SK-N-SH (cell line): ENCODE measurements around the gene RAX. TPM values are rescaled to one million over a fixed set of nuclear protein-coding genes. Genes with fewer than 3 reads are reported as not detected.

Experiments
- CTCF ChIA-PET: fragments of 300-600, 350-600 bp; formaldehyde crosslinking; extraction: SDS; loops from one replicate; lab custom pipeline; 2021; lab: Yijun Ruan, JAX
- POLR2A ChIA-PET: fragments of 350-600 bp; sonication (Branson Sonifier 250); formaldehyde crosslinking; extraction: SDS; loops from one replicate; lab custom pipeline; 2020; ENCODE audit warnings: antibody characterized with exemption, inconsistent platforms; lab: Yijun Ruan, JAX
- DNase-seq: peaks from one replicate; pipeline ENCODE4 v3.0.0; 2012
- H2AFZ ChIP-seq: fragments of 200-600 bp; sonication (generic); 2 replicates; pipeline ENCODE4 v1.8.1; 2016; ENCODE audit warnings: antibody characterized with exemption, mild to moderate bottlenecking, low read depth
- H3F3A ChIP-seq: fragments of 200-600 bp; sonication (generic); replicated peaks from 2 replicates; pipeline ENCODE3; 2016; ENCODE audit warnings: antibody characterized with exemption, mild to moderate bottlenecking; ENCODE audit not compliant: insufficient read depth
- H3K27ac ChIP-seq, 2 experiments: fragments of 200-500 bp in 1 of 2; fragments of 200-600 bp in 1 of 2; sonication (Bioruptor generic) in 1 of 2; sonication (generic), shearing (Covaris generic) in 1 of 2; 2 replicates each; pipeline versions ENCODE4 v1.5.1 to v1.6.1; 2014 to 2016; ENCODE audit warnings: low read depth in 2 of 2, inconsistent platforms in 1 of 2, low read length in 1 of 2, mild to moderate bottlenecking in 1 of 2, mixed read lengths in 1 of 2
- H3K27me3 ChIP-seq: fragments of 200-600 bp; sonication (generic), shearing (Covaris generic); 2 replicates; pipeline ENCODE4 v1.6.1; 2016; ENCODE audit warnings: mixed run types; ENCODE audit not compliant: insufficient read depth
- H3K36me3 ChIP-seq, 2 experiments: fragments of 200-500 bp in 1 of 2; fragments of 200-600 bp in 1 of 2; sonication (Bioruptor generic) in 1 of 2; sonication (generic) in 1 of 2; replicated peaks in 1 of 2; 2 replicates each; pipeline versions ENCODE3 to v1.5.1; 2014 to 2016; ENCODE audit warnings: low read length in 1 of 2, mild to moderate bottlenecking in 1 of 2; ENCODE audit not compliant: insufficient read depth in 2 of 2, control insufficient read depth in 1 of 2
- H3K4me1 ChIP-seq, 2 experiments: fragments of 200-500 bp in 1 of 2; fragments of 200-600 bp in 1 of 2; sonication (Bioruptor generic) in 1 of 2; sonication (generic), shearing (Covaris generic) in 1 of 2; 2 replicates each; pipeline versions ENCODE4 v1.5.1 to v1.6.1; 2014 to 2016; ENCODE audit warnings: low read depth in 1 of 2, low read length in 1 of 2, mixed run types in 1 of 2; ENCODE audit not compliant: insufficient read depth in 2 of 2, control insufficient read depth in 1 of 2
- H3K4me2 ChIP-seq: fragments of 200-600 bp; sonication (generic), shearing (Covaris generic); 2 replicates; pipeline ENCODE4 v1.6.1; 2017; ENCODE audit warnings: mixed run types
- H3K4me3 ChIP-seq, 2 experiments: fragments of 200-500 bp in 1 of 2; fragments of 200-600 bp in 1 of 2; sonication (Bioruptor generic) in 1 of 2; sonication (generic), shearing (Covaris generic) in 1 of 2; 2 replicates each; pipeline versions ENCODE4 v1.5.1 to v1.8.1; 2014 to 2016; ENCODE audit warnings: low read depth in 2 of 2, inconsistent platforms in 1 of 2, low read length in 1 of 2, mild to moderate bottlenecking in 1 of 2, mixed read lengths in 1 of 2, moderate library complexity in 1 of 2
- H3K79me2 ChIP-seq: fragments of 200-600 bp; sonication (generic); 2 replicates; pipeline ENCODE4 v1.8.1; 2017; ENCODE audit warnings: mild to moderate bottlenecking; ENCODE audit not compliant: insufficient read depth
- H3K9ac ChIP-seq: fragments of 200-600 bp; sonication (generic); 2 replicates; pipeline ENCODE4 v1.6.1; 2017; ENCODE audit warnings: mixed run types
- H3K9me2 ChIP-seq: fragments of 200-600 bp; sonication (generic); 2 replicates; pipeline ENCODE4 v1.6.1; 2017; ENCODE audit warnings: mixed run types
- H3K9me3 ChIP-seq: fragments of 200-600 bp; sonication (generic); 2 replicates; pipeline ENCODE4 v1.6.1; 2017; ENCODE audit warnings: mixed run types, mild to moderate bottlenecking, moderate library complexity
- H4K20me1 ChIP-seq: fragments of 200-600 bp; sonication (generic); 2 replicates; pipeline ENCODE4 v1.6.1; 2017; ENCODE audit warnings: mild to moderate bottlenecking, mixed run types; ENCODE audit not compliant: insufficient read depth
- CTCF ChIP-seq: fragments of 200-600 bp; sonication (generic); IDR thresholded peaks from 2 replicates; pipeline ENCODE4 v1.6.1; 2017; ENCODE audit warnings: antibody characterized with exemption, mild to moderate bottlenecking, moderate library complexity
- FOSL2 ChIP-seq: IDR thresholded peaks from 2 replicates; pipeline ENCODE4 v1.4.0; 2012; ENCODE audit warnings: low read depth, mild to moderate bottlenecking, moderate library complexity, borderline replicate concordance
- IRF3 ChIP-seq: fragments of 150-350 bp; IDR thresholded peaks from 2 replicates; pipeline ENCODE4 v1.6.1; 2016; ENCODE audit warnings: mild to moderate bottlenecking, low read depth, low read length
- MEF2A ChIP-seq: IDR thresholded peaks from 2 replicates; pipeline ENCODE4 v1.4.0; 2012; ENCODE audit warnings: low read depth, borderline replicate concordance
- NFIC ChIP-seq: IDR thresholded peaks from 2 replicates; pipeline ENCODE4 v1.4.0; 2012; ENCODE audit warnings: borderline replicate concordance
- PBX3 ChIP-seq: IDR thresholded peaks from 2 replicates; pipeline ENCODE4; 2012
- POLR2AphosphoS5 ChIP-seq: IDR thresholded peaks from 2 replicates; pipeline ENCODE4 v1.6.1; 2012; ENCODE audit warnings: low read depth, low read length
- RAD21 ChIP-seq: IDR thresholded peaks from 2 replicates; pipeline ENCODE4 v1.6.1; 2012; ENCODE audit warnings: mild to moderate bottlenecking, low read length
- REST ChIP-seq: IDR thresholded peaks from 2 replicates; pipeline ENCODE4 v1.6.1; 2012; ENCODE audit warnings: mild to moderate bottlenecking, low read depth, low read length, moderate library complexity
- RXRA ChIP-seq: IDR thresholded peaks from 2 replicates; pipeline ENCODE4 v1.4.0; 2012; ENCODE audit warnings: low read depth, mild to moderate bottlenecking, borderline replicate concordance
- SMC3 ChIP-seq: IDR thresholded peaks from 2 replicates; pipeline ENCODE4 v1.6.1; 2012; ENCODE audit warnings: low read depth, low read length, improper control_type of control experiment
- TCF12 ChIP-seq: IDR thresholded peaks from 2 replicates; pipeline ENCODE4 v1.4.0; 2012
- USF2 ChIP-seq: fragments of 150-350 bp; IDR thresholded peaks from 2 replicates; pipeline ENCODE4 v1.6.1; 2017; ENCODE audit warnings: antibody characterized with exemption, low read length, low read depth, borderline replicate concordance
- WGBS: methylation state at CpG from one replicate; pipeline ENCODE4 v1.1.6; 2017; ENCODE audit warnings: low lambda C conversion rate; 5-methylcytosine and 5-hydroxymethylcytosine counted together
- polyA plus RNA-seq, 3 experiments: library from polyadenylated mRNA; depleted of rRNA; stranded (reverse); fragments of >200 nt; gene quantifications; 2 replicates each; pipeline ENCODE4 v1.2.3, GENCODE V29; 2012

The RAX gene
- polyA plus RNA-seq, 1 of the 3 experiments (the other 2 are of a cell fraction): not detected

- H3K4me2 ChIP-seq: no peak overlapping the region
- POLR2A ChIA-PET: no interaction called here
- H4K20me1 ChIP-seq: no peaks in the 10 kb centered on the region
- no peaks in the 10 kb centered on the region for H3K79me2 ChIP-seq
- H3K9ac ChIP-seq: no peak overlapping the region
- H3K36me3 ChIP-seq: no peaks in the 10 kb centered on the region
- peaks cover 0 to 3% of the 10 kb centered on the region in 2 experiments; a peak in 1 of 4 replicates for H3K4me1 ChIP-seq
- H3K4me3 ChIP-seq: no peak overlapping the region
- DNase-seq: no peak
- H3K9me2 ChIP-seq: no peaks in the 10 kb centered on the region
- WGBS: 52% methylated on average over 4 of the region's 7 CpGs
- no peaks in the 10 kb centered on the region for H3K9me3 ChIP-seq
- no peak overlapping the region for H3K27ac ChIP-seq
- peaks cover 15% of the 10 kb centered on the region; the same call in 1 of the 2 replicates for H3K27me3 ChIP-seq
- CTCF ChIA-PET: interaction anchor here (1.0 to 7.7 kb wide), 4 partner anchors 63 to 512 kb away, joined by 3 to 168 read pairs (median 48); no protein-coding TSS in a partner anchor
- no peak overlapping the region for H2AFZ ChIP-seq
- no peaks in the 10 kb centered on the region for H3F3A ChIP-seq
- no peak for TF ChIP-seq MEF2A
- no peak for TF ChIP-seq NFIC
- TF ChIP-seq RAD21: no peak
- no peak for TF ChIP-seq FOSL2
- no peak for TF ChIP-seq RXRA
- TF ChIP-seq REST: no peak
- TF ChIP-seq USF2: no peak
- TF ChIP-seq CTCF: no peak
- TF ChIP-seq PBX3: no peak
- no peak for TF ChIP-seq IRF3
- no peak for TF ChIP-seq TCF12
- no peak for TF ChIP-seq POLR2AphosphoS5
- no peak for TF ChIP-seq SMC3
These were observed 38.4 kb upstream of the RAX start for GRCh38 chr18:59311631-59312030.
